ENCODE results near the gene DEPDC1. TPM values are rescaled to one million over a fixed set of nuclear protein-coding genes. Genes with fewer than 3 reads are reported as not detected.

Gene DEPDC1, protein sequence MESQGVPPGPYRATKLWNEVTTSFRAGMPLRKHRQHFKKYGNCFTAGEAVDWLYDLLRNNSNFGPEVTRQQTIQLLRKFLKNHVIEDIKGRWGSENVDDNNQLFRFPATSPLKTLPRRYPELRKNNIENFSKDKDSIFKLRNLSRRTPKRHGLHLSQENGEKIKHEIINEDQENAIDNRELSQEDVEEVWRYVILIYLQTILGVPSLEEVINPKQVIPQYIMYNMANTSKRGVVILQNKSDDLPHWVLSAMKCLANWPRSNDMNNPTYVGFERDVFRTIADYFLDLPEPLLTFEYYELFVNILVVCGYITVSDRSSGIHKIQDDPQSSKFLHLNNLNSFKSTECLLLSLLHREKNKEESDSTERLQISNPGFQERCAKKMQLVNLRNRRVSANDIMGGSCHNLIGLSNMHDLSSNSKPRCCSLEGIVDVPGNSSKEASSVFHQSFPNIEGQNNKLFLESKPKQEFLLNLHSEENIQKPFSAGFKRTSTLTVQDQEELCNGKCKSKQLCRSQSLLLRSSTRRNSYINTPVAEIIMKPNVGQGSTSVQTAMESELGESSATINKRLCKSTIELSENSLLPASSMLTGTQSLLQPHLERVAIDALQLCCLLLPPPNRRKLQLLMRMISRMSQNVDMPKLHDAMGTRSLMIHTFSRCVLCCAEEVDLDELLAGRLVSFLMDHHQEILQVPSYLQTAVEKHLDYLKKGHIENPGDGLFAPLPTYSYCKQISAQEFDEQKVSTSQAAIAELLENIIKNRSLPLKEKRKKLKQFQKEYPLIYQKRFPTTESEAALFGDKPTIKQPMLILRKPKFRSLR
- total RNA-seq: not detected
- polyA plus RNA-seq (2013, experiment 1 of 2): 0.19 TPM
- polyA plus RNA-seq (2013, experiment 2 of 2): 0.49 TPM
- total RNA-seq: 0 to 45.0 (median 0.22) reads per million in 172 experiments

DNA sequence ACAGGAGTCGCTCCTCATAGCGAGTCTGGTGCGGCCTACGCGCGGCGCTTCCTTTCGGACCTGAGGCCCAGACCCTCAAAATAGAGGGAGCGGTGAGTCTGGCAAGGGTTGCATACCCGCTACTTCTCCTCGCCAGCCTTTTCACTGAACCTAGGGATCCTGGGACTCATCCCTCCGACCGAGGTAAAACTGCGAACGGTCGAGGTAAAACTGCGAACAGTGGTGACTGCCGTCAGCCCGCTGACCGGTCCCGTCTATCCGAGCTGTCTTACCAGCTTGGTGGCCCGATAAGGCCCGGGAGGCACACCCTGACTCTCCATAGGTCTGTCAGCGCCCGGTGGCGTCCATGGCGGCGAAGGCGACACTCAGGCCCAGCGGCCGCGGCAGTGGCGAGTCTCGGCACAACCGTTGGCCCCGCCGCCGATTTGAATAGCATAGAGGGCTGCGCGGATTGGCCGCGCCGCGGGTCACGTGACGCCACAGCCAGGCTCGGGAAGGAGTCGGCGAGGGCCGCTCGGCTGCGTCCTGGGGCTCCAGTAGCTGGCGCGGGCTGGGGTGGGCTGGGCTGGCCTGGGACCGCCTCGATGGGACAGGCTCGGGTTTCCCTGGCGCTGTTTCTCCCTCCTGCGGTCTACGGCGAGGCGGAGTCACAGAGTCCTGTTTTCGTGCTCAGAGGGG lies at the start of gene DEPDC1:
DEPDC1 (minus strand) TSS at position 403 of the 678 bp plus-strand sequence; CDS start at position 320, 83 bp downstream.
- peaks cover 15% of the 10 kb centered on the region for H3K27me3 Mint-ChIP-seq
- H3K4me1 ChIP-seq (ENCODE audit: insufficient read depth, low read length): peaks cover 14% of the 10 kb centered on the region
- H3K27ac Mint-ChIP-seq: no peak within 1 kb of the TSS
- TF ChIP-seq, protein P1, sequence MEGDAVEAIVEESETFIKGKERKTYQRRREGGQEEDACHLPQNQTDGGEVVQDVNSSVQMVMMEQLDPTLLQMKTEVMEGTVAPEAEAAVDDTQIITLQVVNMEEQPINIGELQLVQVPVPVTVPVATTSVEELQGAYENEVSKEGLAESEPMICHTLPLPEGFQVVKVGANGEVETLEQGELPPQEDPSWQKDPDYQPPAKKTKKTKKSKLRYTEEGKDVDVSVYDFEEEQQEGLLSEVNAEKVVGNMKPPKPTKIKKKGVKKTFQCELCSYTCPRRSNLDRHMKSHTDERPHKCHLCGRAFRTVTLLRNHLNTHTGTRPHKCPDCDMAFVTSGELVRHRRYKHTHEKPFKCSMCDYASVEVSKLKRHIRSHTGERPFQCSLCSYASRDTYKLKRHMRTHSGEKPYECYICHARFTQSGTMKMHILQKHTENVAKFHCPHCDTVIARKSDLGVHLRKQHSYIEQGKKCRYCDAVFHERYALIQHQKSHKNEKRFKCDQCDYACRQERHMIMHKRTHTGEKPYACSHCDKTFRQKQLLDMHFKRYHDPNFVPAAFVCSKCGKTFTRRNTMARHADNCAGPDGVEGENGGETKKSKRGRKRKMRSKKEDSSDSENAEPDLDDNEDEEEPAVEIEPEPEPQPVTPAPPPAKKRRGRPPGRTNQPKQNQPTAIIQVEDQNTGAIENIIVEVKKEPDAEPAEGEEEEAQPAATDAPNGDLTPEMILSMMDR (IDR thresholded peaks at IDR 0.05): no peak
- ATAC-seq (ENCODE audit: poor library complexity) (peak; percentile 85), DNase-seq (peak; percentile 16 to 83 (median 54))
- peak within 1 kb of the TSS; percentile 88 for H3K4me3 Mint-ChIP-seq
- CTCF ChIA-PET: no interaction called here
- H3K9me3 Mint-ChIP-seq: no peaks in the 10 kb centered on the region
- intact Hi-C loops (cut with DNase I, micrococcal nuclease): no loop called here
- peak within 1 kb of the TSS; percentile 72 for H3K4me3 ChIP-seq (ENCODE audit: low read length)
- H3K4me1 Mint-ChIP-seq (ENCODE audit: low read depth): peaks cover 22% of the 10 kb centered on the region
- no peak within 1 kb of the TSS for H3K27ac ChIP-seq (ENCODE audit: low read depth in 1 of 2, low read length in 2 of 2)
- H3K36me3 Mint-ChIP-seq (ENCODE audit: low read depth): no peaks in the 10 kb centered on the region
- POLR2A ChIA-PET: interaction anchor here (0.6 kb wide), 1 partner anchor 23 kb away, joined by 3 read pairs; no protein-coding TSS in a partner anchor
- H3K9me3 ChIP-seq (ENCODE audit: control insufficient read depth in 1 of 2, insufficient read depth in 1 of 2, low read length in 2 of 2): peaks cover 0 to 6% of the 10 kb centered on the region in 2 experiments
- H3K36me3 ChIP-seq (ENCODE audit: insufficient read depth, low read length): no peaks in the 10 kb centered on the region
- H3K27me3 ChIP-seq (ENCODE audit: control insufficient read depth in 1 of 2, insufficient read depth in 2 of 2, low read length in 2 of 2): peaks cover 0 to 6% of the 10 kb centered on the region in 2 experiments

DNA sequence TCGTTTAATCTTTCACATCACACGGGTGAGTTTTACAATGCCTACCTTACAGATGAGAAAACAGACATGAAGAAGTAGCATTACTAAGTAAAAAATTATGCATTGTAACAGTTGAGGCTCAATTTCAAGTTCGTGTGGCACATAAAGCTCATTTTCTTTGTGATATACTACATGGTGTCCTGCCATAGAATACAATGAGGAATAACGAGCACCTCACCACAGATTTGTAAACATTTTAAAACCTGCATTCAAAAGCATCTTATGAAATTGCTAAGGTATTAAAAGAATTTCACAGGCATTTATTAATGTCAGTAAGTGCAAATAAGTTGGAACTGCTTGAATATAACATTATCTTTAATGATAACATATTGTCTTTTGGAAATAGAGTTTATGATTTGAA lies 47.8 kb upstream of the DEPDC1 start:
- H3K27me3 ChIP-seq (ENCODE audit: control insufficient read depth in 1 of 2, insufficient read depth in 2 of 2, low read length in 2 of 2): no peaks in the 10 kb centered on the region
- ATAC-seq (ENCODE audit: poor library complexity): no peak

DNA sequence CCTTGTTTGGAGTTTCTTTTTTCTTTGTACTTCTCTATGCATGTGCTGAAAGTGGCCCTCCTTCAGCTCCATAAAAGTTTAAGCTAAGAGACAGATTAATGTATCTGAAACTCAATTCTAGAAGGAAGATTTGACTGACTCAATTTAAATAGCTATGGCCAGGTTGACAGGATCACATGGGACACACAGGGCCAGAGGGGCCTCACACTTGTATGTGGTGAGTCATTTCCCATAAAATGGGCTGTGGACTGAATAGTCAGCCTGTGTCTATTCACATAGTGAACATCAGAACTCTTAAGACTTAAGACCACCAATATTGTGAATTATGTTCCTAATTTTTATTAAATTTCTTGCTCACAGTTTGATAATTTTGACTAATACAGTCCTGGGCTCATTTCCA lies 45.7 kb upstream of the DEPDC1 start:
- Histone ChIP-seq H3K9me3 (ENCODE audit: control insufficient read depth in 1 of 2, insufficient read depth in 1 of 2, low read length in 2 of 2) (peaks cover 0 to 5% of the 10 kb centered on the region in 2 experiments), H3K36me3 (ENCODE audit: insufficient read depth, low read length) (no peaks in the 10 kb centered on the region), H3K27ac (ENCODE audit: low read depth in 1 of 2, low read length in 2 of 2) (no peak overlapping the region), H3K27me3 (ENCODE audit: control insufficient read depth in 1 of 2, insufficient read depth in 2 of 2, low read length in 2 of 2) (no peaks in the 10 kb centered on the region), H3K4me1 (ENCODE audit: insufficient read depth, low read length) (no peaks in the 10 kb centered on the region), H3K4me3 (ENCODE audit: low read length) (no peak overlapping the region)
- CTCF ChIA-PET: no interaction called here
- TF ChIP-seq, protein P1 (IDR thresholded peaks at IDR 0.05): no peak
- peaks cover 4% of the 10 kb centered on the region for H3K27me3 Mint-ChIP-seq
- no peak overlapping the region for H3K4me3 Mint-ChIP-seq
- intact Hi-C loops (cut with DNase I, micrococcal nuclease): no loop called here
- DNase-seq (no peak), ATAC-seq (ENCODE audit: poor library complexity) (no peak)
- POLR2A ChIA-PET: no interaction called here
- no peak overlapping the region for H3K27ac Mint-ChIP-seq
- no peaks in the 10 kb centered on the region for H3K4me1 Mint-ChIP-seq (ENCODE audit: low read depth)
- H3K36me3 Mint-ChIP-seq (ENCODE audit: low read depth): no peaks in the 10 kb centered on the region
- H3K9me3 Mint-ChIP-seq: no peaks in the 10 kb centered on the region

More for the DNA sequence above, 47.8 kb upstream of the DEPDC1 start:
- Mint-ChIP-seq H3K36me3 (ENCODE audit: low read depth) (no peaks in the 10 kb centered on the region), H3K27ac (no peak overlapping the region), H3K27me3 (peaks cover 4% of the 10 kb centered on the region), H3K4me3 (no peak overlapping the region), H3K9me3 (peaks cover 4% of the 10 kb centered on the region), H3K4me1 (ENCODE audit: low read depth) (no peaks in the 10 kb centered on the region)
- TF ChIP-seq, protein P1 (IDR thresholded peaks at IDR 0.05): no peak
- Histone ChIP-seq H3K27ac (ENCODE audit: low read depth in 1 of 2, low read length in 2 of 2) (no peak overlapping the region), H3K9me3 (ENCODE audit: control insufficient read depth in 1 of 2, insufficient read depth in 1 of 2, low read length in 2 of 2) (peaks cover 0 to 11% of the 10 kb centered on the region in 2 experiments), H3K4me1 (ENCODE audit: insufficient read depth, low read length) (no peaks in the 10 kb centered on the region), H3K4me3 (ENCODE audit: low read length) (no peak overlapping the region), H3K36me3 (ENCODE audit: insufficient read depth, low read length) (no peaks in the 10 kb centered on the region)
- intact Hi-C loops (cut with DNase I, micrococcal nuclease): no loop called here
- CTCF ChIA-PET: no interaction called here
- DNase-seq: no peak
- POLR2A ChIA-PET: no interaction called here

Data from CD4-positive, alpha-beta T cell (primary cell).